Germinal center (tissue), 1 donor: ENCODE data around the gene CYP4F2.
"Not testable (repeated sequence)": the region's sequence is repeated elsewhere in the genome, so short reads cannot be mapped to it uniquely, and the experiment has no call there.

ENCODE experiments used
- DNase-seq: peaks from one replicate; pipeline ENCODE4 v3.0.0; 2012; ENCODE audit warnings: mixed read lengths, low spot score

The CYP4F2 gene

DNA sequence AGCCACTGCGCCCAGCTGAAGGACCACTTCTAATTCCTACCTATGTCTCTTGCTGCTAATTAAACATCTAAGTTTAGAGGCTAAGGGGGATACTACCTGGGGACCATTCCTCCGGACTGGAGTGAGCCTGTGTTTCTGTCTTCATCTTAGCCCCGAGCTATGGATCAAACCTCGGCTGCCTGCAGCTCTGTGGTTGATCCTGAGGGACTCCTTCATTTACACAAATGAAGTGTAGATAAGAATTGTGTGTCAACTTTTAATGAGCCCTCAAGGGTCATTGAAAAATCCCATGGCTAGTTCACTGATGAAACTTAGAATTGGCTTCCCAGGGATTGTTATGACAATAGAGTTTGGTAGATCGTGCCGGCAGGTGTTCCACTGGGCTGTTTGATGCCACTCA, 51.0 kb downstream of the CYP4F2 start:
- no peak for DNase-seq

DNA sequence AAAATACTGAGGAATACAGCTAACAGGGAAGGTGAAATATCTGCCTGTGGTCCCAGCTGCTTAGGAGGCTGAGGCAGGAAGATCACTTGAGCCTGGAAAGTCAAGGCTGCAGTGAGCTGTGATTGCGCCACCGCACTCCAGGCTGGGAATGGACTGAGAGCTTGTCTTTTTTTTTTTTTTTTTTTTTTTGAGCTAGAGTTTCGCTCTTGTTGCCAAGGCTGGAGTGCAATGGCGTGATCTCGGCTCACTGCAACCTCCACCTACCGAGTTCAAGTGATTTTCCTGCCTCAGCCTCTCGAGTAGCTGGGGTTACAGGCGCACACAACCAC, 54.0 kb downstream of the CYP4F2 start:
- not testable (repeated sequence) for DNase-seq

DNA sequence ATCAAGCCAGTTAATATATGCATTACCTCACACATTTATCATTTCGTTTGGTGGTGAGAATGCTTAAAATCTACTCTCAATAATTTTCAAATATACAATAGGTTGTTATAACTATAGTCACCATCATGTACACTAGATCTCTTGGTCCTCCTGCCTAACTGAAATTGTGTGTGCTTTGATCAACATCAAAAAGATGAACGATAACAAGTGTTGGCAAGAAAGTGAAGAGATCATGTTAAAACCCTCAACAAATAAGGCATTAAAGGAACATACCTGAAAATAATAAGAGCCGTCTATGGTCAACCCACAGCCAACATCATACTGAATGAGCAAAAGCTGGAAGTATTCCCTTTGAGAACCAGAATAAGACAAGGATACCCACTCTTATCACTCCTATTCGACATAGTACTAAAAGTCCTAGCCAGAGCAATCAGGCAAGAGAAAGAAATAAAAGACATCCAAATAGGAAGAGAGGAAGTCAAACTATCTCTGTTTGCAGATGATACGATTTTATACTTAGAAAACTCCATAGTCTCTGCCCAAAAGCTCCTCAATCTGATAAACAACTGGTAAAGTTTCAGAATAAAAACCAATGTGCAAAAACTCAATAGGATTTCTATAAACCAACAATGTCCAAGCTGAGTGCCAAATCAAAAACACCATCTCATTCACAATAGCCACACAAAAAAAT, 54.5 kb downstream of the CYP4F2 start:
- no peak for DNase-seq

DNA sequence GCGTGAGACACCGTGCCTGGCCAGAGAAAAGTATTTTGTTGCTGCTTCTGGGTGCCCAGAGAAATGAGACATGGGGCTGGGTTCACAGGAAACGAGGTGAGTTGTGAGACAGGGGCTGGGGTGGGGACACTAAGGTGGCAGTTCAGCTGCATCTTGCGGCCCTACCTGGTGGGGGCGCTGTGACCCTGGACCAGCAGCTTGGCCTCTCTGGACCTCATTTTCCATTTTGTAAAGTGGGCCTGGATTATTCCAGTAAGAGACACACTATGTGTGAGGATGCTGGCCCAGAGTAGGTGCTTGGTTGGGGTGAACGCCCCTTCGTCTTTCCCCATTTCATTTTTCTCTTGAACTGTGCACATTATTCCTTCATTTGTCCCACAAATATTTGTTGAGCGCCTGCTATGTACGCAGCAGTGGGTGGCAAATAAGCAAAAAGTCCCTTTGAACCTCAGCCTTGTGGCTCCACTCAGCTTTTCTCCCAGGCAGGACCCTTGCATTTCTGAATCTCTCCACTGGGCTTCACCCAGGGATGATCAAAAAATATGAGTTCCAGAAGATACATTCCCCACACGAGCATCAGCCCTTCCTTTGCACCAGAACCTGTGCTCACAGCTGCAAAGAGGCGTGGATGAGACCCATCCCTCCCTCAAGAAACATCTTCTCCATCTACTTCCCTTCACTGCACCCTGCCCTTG, 55.9 kb downstream of the CYP4F2 start:
- no peak for DNase-seq

DNA sequence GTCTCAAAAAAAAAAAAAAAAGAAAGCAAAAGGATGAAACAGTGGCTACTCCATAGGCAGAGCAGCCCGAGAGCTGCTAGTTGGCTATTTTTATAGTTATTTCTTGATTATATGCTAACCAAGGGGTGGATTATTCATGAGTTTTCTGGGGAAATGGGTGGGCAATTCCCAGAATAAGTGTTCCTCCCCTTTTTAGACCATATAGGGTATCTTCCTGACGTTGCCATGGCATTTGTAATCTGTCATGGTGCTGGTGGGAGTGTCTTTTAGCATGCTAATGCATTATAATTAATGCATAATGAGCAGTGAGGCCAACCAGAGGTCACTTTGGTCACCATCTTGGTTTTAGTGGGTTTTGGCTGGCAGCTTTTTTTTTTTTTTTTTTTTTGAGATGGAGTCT, 57.0 kb downstream of the CYP4F2 start:
- DNase-seq = no peak

DNA sequence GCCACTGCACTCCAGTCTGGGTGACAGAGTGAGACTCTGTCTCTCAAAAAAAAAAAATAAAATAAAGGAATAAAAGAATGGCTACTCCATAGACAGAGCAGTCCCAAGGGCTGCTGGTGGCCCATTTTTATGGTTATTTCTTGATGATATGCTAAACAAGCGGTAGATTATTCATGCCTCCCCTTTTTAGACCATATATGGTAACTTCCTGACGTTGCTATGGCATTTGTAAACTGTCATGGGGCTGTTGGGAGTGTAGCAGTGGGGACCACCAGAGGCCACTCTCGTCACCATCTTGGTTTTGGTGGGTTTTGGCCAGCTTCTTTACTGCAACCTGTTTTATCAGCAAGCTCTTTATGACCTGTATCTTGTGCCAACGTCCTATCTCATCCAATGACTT, 58.0 kb downstream of the CYP4F2 start:
- not testable (repeated sequence) for DNase-seq

DNA sequence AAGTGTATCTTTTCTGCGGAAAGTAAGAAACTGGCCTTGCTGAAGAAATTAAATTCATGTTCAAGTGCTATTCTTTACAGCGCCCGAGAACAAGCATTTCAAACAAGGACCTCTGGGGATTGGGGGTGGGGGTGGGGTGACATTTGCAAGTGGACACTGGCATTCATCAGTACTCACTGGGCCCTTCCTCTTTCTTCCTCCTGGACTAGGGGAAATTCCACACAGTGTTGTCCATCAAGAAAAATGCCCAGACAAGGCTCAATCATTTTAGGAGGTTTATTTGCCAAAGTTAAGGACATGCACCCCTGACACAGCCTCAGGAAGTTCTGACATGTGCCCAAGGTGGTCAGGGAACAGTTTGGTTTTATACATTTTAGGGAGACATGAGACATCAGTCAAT, 59.5 kb downstream of the CYP4F2 start:
- DNase-seq = no peak

DNA sequence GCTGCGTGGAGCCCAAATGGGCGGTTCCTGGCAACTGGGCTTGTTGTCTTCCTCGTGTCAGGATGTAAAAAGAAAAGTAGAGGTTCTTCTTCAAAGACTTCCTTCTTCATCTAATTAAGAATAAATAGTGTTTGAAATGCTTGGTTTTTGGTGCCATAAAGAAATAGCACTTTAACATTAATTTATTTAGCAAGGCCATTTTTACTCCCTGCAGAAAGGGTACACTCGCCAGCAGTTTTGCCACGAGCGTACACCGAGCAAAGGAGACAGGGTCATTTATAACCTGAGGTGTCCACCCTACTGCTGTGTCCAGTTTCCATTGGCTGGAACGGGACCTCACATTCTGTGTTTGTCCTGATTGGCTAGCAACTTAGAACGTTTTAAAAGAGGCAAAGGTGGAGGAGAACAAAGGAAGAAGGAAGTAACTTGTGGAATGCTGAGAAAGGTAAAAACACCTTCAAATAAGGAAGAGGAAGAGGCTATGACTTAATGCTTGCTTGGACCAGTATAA, 60.6 kb downstream of the CYP4F2 start:
- no peak for DNase-seq

DNA sequence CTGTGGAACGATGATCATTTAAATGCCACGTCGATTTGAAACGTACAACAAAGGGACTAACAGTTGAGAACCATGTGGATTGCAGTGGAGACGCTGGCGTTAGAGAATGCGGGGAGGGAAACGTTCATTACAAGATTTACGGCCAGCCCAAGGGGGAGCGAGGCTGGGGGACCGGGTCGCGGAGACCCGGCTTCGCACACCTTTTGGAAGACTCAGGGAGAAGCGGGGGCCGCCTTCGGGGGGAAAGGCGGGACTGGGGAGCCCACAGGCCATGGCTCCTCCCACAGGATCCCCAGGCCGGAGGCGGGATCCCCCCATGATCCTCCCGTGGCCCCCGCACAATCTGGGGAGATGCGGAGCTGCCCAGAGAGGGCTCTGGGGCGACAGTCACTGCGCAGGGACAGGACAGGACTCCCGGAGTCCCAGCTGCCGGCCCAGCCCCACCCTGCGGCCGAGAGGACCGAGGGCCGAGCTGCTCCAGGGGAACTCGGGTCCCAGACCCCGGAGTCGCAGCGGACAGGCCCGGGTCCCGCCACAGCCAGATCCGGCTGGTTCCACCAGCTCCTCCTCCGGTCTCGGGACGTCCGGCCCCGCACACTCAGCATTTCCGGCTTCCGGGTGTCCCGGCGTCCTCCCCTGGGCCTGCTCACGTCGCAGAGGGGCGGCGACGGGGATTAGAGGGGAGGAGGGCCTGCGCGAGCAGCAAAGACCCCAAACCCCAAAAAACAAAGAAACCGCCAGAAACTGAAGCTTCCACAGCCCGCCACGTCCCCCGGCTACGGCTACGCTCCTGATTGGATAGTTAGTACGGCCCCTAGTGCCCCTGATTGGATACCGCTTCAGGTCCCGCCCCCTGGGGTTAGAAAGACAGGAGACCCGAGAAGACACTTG, 61.3 kb downstream of the CYP4F2 start:
- peak; percentile 97 for DNase-seq

DNA sequence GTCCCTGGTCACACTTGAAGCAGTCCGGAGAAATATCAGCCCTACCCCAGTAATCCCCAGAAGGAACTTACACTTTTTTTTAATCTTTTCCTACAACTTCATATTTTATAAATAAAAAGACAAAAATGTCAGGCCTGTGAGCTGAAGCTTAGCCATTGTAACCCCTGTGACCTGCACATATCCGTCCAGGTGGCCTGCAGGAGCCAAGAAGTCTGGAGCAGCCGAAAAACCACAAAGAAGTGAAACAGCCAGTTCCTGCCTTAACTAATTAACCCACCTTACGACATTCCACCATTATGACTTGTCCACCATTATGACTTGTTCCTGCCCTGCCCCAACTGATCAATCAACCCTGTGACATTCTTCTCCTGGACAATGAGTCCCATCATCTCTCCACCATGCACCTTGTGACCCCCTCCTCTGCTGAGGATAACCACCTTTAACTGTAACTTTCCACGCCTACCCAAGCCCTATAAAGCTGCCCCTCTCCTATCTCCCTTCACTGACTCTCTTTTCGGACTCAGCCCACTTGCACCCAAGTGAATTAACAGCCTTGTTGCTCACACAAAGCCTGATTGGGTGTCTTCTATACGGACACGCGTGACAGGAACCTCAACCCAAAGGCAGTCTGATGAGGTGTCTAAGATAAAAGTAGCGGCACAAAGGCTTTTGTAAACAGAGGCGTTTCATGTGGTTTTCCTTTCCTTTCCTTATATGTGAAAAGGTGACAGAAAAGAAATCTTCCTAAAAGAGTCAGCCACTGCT, 62.1 kb downstream of the CYP4F2 start:
- not testable (repeated sequence) for DNase-seq

DNA sequence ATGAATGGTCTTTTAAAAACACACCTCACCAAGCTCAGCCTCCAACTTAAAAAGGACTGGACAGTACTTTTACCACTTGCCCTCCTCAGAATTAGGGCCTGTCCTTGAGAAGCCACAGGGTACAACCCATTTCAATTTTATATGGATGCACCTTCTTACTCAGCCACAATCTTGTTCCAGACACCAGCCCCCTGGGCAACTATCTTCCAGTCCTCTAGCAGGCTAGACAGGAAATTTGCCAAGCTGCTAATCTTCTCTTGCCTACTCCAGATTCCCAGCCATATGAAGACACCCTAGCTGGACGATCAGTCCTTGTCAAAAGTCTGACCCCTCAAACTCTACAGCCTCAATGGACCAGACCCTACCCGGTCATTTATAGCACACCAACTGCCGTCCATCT, 63.6 kb downstream of the CYP4F2 start:
- not testable (repeated sequence) for DNase-seq

DNA sequence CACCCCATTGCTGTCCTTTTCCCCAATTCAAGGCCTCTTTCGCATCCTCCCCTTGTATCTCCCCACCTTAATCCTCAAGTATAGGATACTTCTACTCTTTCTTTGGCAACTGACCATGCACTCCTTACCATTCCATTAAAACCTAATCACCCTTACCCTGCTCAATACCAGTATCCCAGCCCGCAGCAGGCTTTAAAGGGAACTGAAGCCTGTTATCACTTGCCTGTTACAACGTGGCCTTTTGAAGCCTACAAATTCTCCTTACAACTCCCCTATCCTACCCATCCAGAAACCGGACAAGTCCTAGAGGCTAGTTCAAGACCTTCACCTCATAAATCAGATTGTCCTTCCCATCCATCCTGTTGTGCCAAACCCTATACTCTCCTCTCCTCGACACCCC, 66.2 kb downstream of the CYP4F2 start:
- no peak for DNase-seq

DNA sequence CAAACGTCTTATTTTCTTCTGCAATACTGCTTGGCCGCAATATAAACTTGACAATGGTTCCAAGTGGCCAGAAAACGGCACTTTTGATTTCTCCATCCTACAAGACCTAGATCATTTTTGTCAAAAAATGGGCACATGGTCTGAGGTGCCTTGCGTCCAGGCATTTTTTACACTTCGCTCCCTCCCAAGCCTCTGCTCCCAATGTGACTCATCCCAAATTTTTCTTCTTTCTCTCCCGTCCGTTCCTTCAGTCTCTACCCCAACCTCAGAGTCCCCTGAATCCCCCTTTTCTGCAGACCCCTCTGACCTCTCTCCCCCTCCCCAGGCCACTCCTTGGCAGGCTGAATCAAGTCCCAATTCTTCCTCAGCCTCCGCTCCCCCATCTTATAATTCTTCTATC, 68.1 kb downstream of the CYP4F2 start:
- no peak for DNase-seq

DNA sequence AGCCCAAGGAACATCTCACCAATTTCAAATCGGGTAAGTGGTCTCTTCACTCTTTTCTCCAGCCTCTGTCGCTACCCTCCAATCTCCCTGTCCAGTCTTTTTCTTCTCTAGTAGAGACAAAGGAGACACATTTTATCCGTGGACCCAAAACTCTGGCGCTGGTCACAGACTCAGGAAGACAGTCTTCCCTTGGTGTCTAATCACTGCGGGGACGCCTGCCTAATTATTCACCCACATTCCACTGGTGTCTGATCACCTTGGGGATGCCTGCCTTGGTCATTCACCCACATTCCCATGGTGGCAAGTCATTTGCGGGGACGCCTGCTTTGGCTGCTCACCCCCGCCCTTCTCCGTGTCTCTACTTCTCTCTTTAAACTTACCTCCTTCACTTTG, 68.6 kb downstream of the CYP4F2 start:
- no peak for DNase-seq

DNA sequence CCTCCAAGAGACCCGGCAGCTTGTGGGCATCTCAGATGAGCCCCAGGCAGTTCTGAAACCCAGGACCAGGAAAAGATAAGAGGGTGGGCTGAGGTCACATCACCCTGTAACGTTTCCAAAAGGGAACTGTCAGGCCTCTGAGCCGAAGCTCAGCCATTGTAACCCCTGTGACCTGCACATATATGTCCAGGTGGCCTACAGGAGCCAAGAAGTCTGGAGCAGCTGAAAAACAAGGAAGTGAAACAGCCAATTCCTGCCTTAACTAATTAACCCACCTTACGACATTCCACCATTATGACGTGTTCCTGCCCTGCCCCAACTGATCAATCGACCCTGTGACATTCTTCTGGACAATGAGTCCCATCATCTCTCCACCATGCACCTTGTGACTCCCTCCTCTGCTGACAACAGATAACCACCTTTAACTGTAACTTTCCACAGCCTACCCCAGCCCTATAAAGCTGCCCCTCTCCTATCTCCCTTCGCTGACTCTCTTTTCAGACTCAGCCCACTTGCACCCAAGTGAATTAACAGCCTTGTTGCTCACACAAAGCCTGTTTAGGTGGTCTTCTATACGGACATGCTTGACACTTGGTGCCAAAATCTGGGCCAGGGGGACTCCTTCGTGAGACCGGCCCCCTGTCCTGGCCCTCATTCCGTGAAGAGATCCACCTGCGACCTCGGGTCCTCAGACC, 69.1 kb downstream of the CYP4F2 start:
- not testable (repeated sequence) for DNase-seq

DNA sequence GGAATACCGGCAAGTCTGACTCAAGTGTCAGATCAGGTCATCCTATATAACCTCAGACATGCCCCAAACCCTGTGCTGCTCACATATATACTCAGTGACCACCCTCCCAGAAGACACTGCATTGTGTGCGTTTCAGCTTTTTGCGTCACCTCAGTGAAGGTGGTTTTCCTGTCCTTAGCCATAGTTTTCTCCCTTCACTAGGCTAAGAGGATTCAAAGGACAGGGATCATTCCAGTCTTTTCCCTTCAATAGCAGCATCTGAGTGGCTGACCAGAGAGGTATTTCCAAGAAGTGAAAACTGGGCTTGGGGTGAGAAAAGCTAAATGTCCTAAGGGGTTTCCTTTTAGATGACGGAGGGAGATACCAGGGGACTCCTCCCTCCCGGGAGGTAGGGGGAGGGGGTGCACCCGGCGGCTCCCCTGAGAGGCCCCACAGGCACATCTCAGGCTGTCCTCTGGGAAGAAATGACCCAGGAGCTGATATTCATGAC, 69.7 kb downstream of the CYP4F2 start:
- no peak for DNase-seq
